SHP77 (cell line): Measurements from ENCODE around the gene SNED1.

Source experiments
- DNase-seq, 2 experiments: peaks; one replicate each; lab custom pipeline; 2025; lab: John Stamatoyannopoulos, UW

The SNED1 gene

GRCh38 chr2:241068942-241069810 is 70.8 kb downstream of the SNED1 start:
- no peak for DNase-seq

- DNase-seq, result no peak
These were observed 71.4 kb downstream of the SNED1 start for GRCh38 chr2:241069821-241070281.

GRCh38 chr2:241070361-241070760 is 71.9 kb downstream of the SNED1 start:
- no peak for DNase-seq

- DNase-seq, result no peak
These were observed 72.6 kb downstream of the SNED1 start for GRCh38 chr2:241070811-241071676.

GRCh38 chr2:241071677-241072111 is 73.3 kb downstream of the SNED1 start:
- DNase-seq, result no peak

- no peak for DNase-seq
These were observed 73.7 kb downstream of the SNED1 start for GRCh38 chr2:241072151-241072550.

GRCh38 chr2:241072553-241073165 is 74.2 kb downstream of the SNED1 start:
- no peak for DNase-seq

GRCh38 chr2:241073166-241074064 is 75.0 kb downstream of the SNED1 start:
- DNase-seq, result no peak

- DNase-seq, result no peak
These were observed 75.8 kb downstream of the SNED1 start for GRCh38 chr2:241074065-241074818.

GRCh38 chr2:241074901-241075540 is 76.6 kb downstream of the SNED1 start:
- no peak for DNase-seq

- no peak for DNase-seq
These were observed 82.2 kb downstream of the SNED1 start for GRCh38 chr2:241080405-241081189.

GRCh38 chr2:241081190-241081642 is 82.8 kb downstream of the SNED1 start:
- DNase-seq, result no peak

GRCh38 chr2:241081643-241082340 is 83.4 kb downstream of the SNED1 start:
- DNase-seq, result no peak

GRCh38 chr2:241082341-241083090 is 84.1 kb downstream of the SNED1 start:
- DNase-seq, result no peak

GRCh38 chr2:241083091-241083415 is 84.6 kb downstream of the SNED1 start:
- no peak for DNase-seq

- DNase-seq, result no peak
These were observed 86.5 kb downstream of the SNED1 start for GRCh38 chr2:241084856-241085444.
